ENCODE measurements around the gene PLXNB3.

Gene PLXNB3

DNA sequence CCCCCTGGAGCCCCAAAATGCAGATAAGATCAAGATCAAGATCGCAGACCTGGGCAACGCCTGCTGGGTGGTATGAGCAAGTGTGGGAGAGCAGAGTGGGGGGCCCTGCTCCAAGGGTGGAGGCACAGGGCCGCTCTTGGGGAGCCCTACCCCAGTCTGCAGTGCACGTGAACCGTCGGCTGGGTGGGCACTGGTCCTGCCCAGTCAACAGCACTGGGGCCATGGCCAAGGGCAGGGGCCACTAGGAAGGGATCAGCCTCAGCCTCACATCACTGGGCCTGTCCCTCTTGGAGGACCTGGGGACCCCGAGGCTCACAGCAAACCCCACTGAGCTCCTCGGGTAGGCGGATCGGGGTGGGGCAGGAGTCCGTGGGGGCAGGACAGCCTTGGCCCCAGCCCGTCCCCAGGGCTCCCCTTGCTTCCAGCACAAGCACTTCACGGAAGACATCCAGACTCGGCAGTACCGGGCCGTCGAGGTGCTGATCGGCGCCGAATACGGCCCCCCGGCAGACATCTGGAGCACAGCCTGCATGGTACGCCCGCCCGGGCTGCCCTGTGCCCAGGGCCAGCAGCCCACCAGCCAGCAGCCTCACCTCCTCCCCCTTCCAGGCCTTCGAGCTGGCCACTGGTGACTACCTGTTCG lies 20.4 kb downstream of the PLXNB3 start (continued):
- TF ChIP-seq, protein P1, sequence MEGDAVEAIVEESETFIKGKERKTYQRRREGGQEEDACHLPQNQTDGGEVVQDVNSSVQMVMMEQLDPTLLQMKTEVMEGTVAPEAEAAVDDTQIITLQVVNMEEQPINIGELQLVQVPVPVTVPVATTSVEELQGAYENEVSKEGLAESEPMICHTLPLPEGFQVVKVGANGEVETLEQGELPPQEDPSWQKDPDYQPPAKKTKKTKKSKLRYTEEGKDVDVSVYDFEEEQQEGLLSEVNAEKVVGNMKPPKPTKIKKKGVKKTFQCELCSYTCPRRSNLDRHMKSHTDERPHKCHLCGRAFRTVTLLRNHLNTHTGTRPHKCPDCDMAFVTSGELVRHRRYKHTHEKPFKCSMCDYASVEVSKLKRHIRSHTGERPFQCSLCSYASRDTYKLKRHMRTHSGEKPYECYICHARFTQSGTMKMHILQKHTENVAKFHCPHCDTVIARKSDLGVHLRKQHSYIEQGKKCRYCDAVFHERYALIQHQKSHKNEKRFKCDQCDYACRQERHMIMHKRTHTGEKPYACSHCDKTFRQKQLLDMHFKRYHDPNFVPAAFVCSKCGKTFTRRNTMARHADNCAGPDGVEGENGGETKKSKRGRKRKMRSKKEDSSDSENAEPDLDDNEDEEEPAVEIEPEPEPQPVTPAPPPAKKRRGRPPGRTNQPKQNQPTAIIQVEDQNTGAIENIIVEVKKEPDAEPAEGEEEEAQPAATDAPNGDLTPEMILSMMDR (tag by site-specific recombination; IDR thresholded peaks at IDR 0.05) = no peak
- TF ChIP-seq ZNF133 (tag by site-specific recombination; IDR thresholded peaks at IDR 0.05) = no peak
- TF ChIP-seq ZNF837 (tag by site-specific recombination; IDR thresholded peaks at IDR 0.05) = no peak
- no peak for TF ChIP-seq ZNF292 (tag by site-specific recombination; IDR thresholded peaks at IDR 0.05; ENCODE audit: borderline replicate concordance, low read depth)
- no peak for TF ChIP-seq BCL11B (tag by site-specific recombination; IDR thresholded peaks at IDR 0.05; ENCODE audit: low read depth)

DNA sequence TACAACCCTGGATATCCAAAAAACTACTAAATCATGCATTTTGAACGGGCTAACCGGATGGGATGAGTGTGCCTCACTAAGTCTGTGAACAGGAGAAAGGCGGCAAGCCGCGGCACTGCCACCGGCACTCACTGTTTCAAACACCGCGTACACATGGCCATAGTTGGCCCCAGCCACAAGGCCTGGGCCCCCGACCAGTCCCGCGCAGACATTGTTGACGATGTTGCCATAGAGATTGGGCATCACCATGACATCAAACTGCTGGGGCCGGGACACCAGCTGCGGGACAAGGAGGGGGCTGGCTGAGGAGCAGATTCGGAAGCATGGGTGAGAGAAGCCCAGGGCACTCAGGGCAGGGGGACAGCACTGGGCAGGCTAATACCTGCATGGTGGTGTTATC lies 22.6 kb downstream of the PLXNB3 start:
- no peaks in the 10 kb centered on the region for H3K4me1 ChIP-seq (ENCODE audit: control insufficient read depth, insufficient read depth, low read length)
- TF ChIP-seq TRIM28 (IDR thresholded peaks at IDR 0.05; ENCODE audit: borderline replicate concordance, low read length) (no peak), FEZF1 (tag by site-specific recombination; IDR thresholded peaks at IDR 0.05) (no peak), ZNF792 (tag by site-specific recombination; IDR thresholded peaks at IDR 0.05) (no peak), ZNF37A (tag by site-specific recombination; IDR thresholded peaks at IDR 0.05) (no peak), ZNF221 (tag by site-specific recombination; IDR thresholded peaks at IDR 0.05; ENCODE audit: borderline replicate concordance) (no peak), ZNF433 (tag by site-specific recombination; IDR thresholded peaks at IDR 0.05; ENCODE audit: low read depth) (no peak), ZNF624 (tag by site-specific recombination; IDR thresholded peaks at IDR 0.05) (no peak), ZNF174 (tag by site-specific recombination; IDR thresholded peaks at IDR 0.05) (no peak), ZFP41 (tag by site-specific recombination; IDR thresholded peaks at IDR 0.05; ENCODE audit: borderline replicate concordance) (no peak), ZBTB7A (tag by site-specific recombination; IDR thresholded peaks at IDR 0.05; ENCODE audit: low read depth) (no peak), ZNF354C (tag by site-specific recombination; IDR thresholded peaks at IDR 0.05; ENCODE audit: borderline replicate concordance, low read depth) (no peak), MEIS1 (CRISPR knock-in tag; IDR thresholded peaks at IDR 0.05; ENCODE audit: borderline replicate concordance) (no peak), SP2 (tag by site-specific recombination; IDR thresholded peaks at IDR 0.05) (no peak), ZNF596 (tag by site-specific recombination; IDR thresholded peaks at IDR 0.05) (no peak), ZNF114 (tag by site-specific recombination; IDR thresholded peaks at IDR 0.05) (no peak), ZNF350 (tag by site-specific recombination; IDR thresholded peaks at IDR 0.05) (no peak), SP3 (tag by site-specific recombination; IDR thresholded peaks at IDR 0.05) (no peak), OVOL3 (tag by site-specific recombination; IDR thresholded peaks at IDR 0.05) (no peak)
- TF ChIP-seq, protein P2, sequence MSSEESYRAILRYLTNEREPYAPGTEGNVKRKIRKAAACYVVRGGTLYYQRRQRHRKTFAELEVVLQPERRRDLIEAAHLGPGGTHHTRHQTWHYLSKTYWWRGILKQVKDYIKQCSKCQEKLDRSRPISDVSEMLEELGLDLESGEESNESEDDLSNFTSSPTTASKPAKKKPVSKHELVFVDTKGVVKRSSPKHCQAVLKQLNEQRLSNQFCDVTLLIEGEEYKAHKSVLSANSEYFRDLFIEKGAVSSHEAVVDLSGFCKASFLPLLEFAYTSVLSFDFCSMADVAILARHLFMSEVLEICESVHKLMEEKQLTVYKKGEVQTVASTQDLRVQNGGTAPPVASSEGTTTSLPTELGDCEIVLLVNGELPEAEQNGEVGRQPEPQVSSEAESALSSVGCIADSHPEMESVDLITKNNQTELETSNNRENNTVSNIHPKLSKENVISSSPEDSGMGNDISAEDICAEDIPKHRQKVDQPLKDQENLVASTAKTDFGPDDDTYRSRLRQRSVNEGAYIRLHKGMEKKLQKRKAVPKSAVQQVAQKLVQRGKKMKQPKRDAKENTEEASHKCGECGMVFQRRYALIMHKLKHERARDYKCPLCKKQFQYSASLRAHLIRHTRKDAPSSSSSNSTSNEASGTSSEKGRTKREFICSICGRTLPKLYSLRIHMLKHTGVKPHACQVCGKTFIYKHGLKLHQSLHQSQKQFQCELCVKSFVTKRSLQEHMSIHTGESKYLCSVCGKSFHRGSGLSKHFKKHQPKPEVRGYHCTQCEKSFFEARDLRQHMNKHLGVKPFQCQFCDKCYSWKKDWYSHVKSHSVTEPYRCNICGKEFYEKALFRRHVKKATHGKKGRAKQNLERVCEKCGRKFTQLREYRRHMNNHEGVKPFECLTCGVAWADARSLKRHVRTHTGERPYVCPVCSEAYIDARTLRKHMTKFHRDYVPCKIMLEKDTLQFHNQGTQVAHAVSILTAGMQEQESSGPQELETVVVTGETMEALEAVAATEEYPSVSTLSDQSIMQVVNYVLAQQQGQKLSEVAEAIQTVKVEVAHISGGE (tag by site-specific recombination; conservative IDR thresholded peaks at IDR 0.05; ENCODE audit: low read depth) = no peak
- TF ChIP-seq, protein P3, sequence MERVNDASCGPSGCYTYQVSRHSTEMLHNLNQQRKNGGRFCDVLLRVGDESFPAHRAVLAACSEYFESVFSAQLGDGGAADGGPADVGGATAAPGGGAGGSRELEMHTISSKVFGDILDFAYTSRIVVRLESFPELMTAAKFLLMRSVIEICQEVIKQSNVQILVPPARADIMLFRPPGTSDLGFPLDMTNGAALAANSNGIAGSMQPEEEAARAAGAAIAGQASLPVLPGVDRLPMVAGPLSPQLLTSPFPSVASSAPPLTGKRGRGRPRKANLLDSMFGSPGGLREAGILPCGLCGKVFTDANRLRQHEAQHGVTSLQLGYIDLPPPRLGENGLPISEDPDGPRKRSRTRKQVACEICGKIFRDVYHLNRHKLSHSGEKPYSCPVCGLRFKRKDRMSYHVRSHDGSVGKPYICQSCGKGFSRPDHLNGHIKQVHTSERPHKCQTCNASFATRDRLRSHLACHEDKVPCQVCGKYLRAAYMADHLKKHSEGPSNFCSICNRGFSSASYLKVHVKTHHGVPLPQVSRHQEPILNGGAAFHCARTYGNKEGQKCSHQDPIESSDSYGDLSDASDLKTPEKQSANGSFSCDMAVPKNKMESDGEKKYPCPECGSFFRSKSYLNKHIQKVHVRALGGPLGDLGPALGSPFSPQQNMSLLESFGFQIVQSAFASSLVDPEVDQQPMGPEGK (tag by site-specific recombination; IDR thresholded peaks at IDR 0.05) = no peak
- CTCF ChIA-PET = no interaction called here
- POLR2A ChIA-PET = interaction anchor here (0.8 kb wide), 1 partner anchor 18 kb away, joined by 4 read pairs; no protein-coding TSS in a partner anchor
- H3K4me3 ChIP-seq (ENCODE audit: low read depth, low read length) = no peak overlapping the region
- peaks cover 0 to 57% of the 10 kb centered on the region in 2 experiments; a peak in 1 of 3 replicates for H3K36me3 ChIP-seq (ENCODE audit: control insufficient read depth in 2 of 2, insufficient read depth in 1 of 2, low read length in 2 of 2)
- H3K9me3 ChIP-seq (ENCODE audit: control insufficient read depth, insufficient read depth, low read depth, low read length) = no peaks in the 10 kb centered on the region
- H3K27ac ChIP-seq (ENCODE audit: extremely low read depth, low read depth, low read length) = no peak overlapping the region
